H1 (cell line): ENCODE data around the gene VSIG10. TPM values are rescaled to one million over a fixed set of nuclear protein-coding genes. Genes with fewer than 3 reads are reported as not detected.

Experiments
- CTCF ChIA-PET: fragments of 300-600 bp; sonication (Branson Sonifier 250); formaldehyde crosslinking; loops from one replicate; lab custom pipeline; 2021; ENCODE audit not compliant: partially characterized antibody; lab: Charles Lee
- POLR2A ChIA-PET: fragments of 300-600 bp; sonication (Branson Sonifier 250); formaldehyde crosslinking; loops from one replicate; lab custom pipeline; 2021; ENCODE audit warnings: inconsistent platforms; ENCODE audit not compliant: partially characterized antibody; lab: Charles Lee
- DNase-seq, 2 experiments: peaks; one replicate each; pipeline versions ENCODE4 v3.0.0 to v3.0.0-alpha.2; 2010 to 2022; ENCODE audit warnings: low spot score in 2 of 2, low read depth in 1 of 2, mixed read lengths in 1 of 2
- FAIRE-seq: peaks from 2 replicates; lab custom pipeline; 2011; peaks lifted over from hg19 to GRCh38; lab: Jason Lieb, UNC
- H2AFZ ChIP-seq: 2 replicates; pipeline ENCODE4 v1.8.1; 2012; ENCODE audit warnings: low read length, inconsistent platforms
- H2AK5ac ChIP-seq: 2 replicates; pipeline ENCODE4 v1.6.1; 2013; ENCODE audit warnings: low read depth, low read length
- H2BK120ac ChIP-seq: replicated peaks from 2 replicates; pipeline ENCODE3; 2013; ENCODE audit warnings: low read depth, low read length, inconsistent platforms
- H2BK12ac ChIP-seq: 2 replicates; pipeline ENCODE4 v1.6.1; 2013; ENCODE audit warnings: low read depth, low read length
- H2BK15ac ChIP-seq: 2 replicates; pipeline ENCODE4 v1.6.1; 2013; ENCODE audit warnings: low read length
- H2BK20ac ChIP-seq: 2 replicates; pipeline ENCODE4 v1.6.1; 2013; ENCODE audit warnings: low read length
- H2BK5ac ChIP-seq: 2 replicates; pipeline ENCODE4 v1.6.1; 2013; ENCODE audit warnings: low read depth, low read length
- H3K14ac ChIP-seq: 2 replicates; pipeline ENCODE4 v1.6.1; 2013; ENCODE audit warnings: inconsistent platforms; ENCODE audit not compliant: insufficient read length
- H3K18ac ChIP-seq: 2 replicates; pipeline ENCODE4 v1.6.1; 2013; ENCODE audit warnings: low read length; ENCODE audit errors: extremely low read depth
- H3K23ac ChIP-seq: 2 replicates; pipeline ENCODE4 v1.6.1; 2013; ENCODE audit warnings: inconsistent platforms; ENCODE audit not compliant: insufficient read length
- H3K23me2 ChIP-seq: 2 replicates; pipeline ENCODE4 v1.6.1; 2013; ENCODE audit warnings: low read depth, low read length
- H3K27ac ChIP-seq: 2 replicates; pipeline ENCODE4 v1.6.1; 2011; ENCODE audit warnings: low read depth, low read length, inconsistent platforms
- H3K27me3 ChIP-seq, 4 experiments: replicated peaks in 1 of 4; 1 replicate in 1 of 4; 2 replicates in 3 of 4; pipeline versions ENCODE4 v1.6.1 to v1.8.1; 2011 to 2013; ENCODE audit warnings: low read length in 3 of 4, mild to moderate bottlenecking in 3 of 4, inconsistent platforms in 2 of 4, mixed read lengths in 2 of 4, moderate library complexity in 1 of 4; ENCODE audit not compliant: control insufficient read depth in 3 of 4, insufficient read depth in 3 of 4; ENCODE audit errors: extremely low read depth in 1 of 4
- H3K36me3 ChIP-seq, 4 experiments: 2 replicates each; pipeline versions ENCODE4 v1.6.1 to v1.8.1; 2011 to 2013; ENCODE audit warnings: mild to moderate bottlenecking in 4 of 4, low read length in 3 of 4, moderate library complexity in 2 of 4, control low read depth in 1 of 4, inconsistent platforms in 1 of 4; ENCODE audit not compliant: insufficient read depth in 4 of 4, control insufficient read depth in 2 of 4
- H3K4ac ChIP-seq: replicated peaks from 2 replicates; pipeline ENCODE3; 2013; ENCODE audit warnings: low read length, low read depth, mixed read lengths, inconsistent platforms; ENCODE audit not compliant: insufficient read length
- H3K4me1 ChIP-seq, 4 experiments: replicated peaks in 1 of 4; 1 replicate in 1 of 4; 2 replicates in 3 of 4; pipeline versions ENCODE4 v1.6.1 to v1.8.1; 2011 to 2013; ENCODE audit warnings: low read length in 3 of 4, inconsistent platforms in 2 of 4, mixed read lengths in 1 of 4; ENCODE audit not compliant: insufficient read depth in 4 of 4, control insufficient read depth in 3 of 4
- H3K4me2 ChIP-seq, 2 experiments: 2 replicates each; pipeline versions ENCODE4 v1.6.1 to v1.8.1; 2011 to 2013; ENCODE audit warnings: low read depth in 2 of 2, low read length in 2 of 2, control low read depth in 1 of 2, inconsistent platforms in 1 of 2, mild to moderate bottlenecking in 1 of 2; ENCODE audit not compliant: insufficient read depth in 1 of 2
- H3K4me3 ChIP-seq, 4 experiments: fragments of 200-600, 300-600 bp in 1 of 4; sonication (generic), shearing (Covaris generic), sonication (Bioruptor Twin) in 1 of 4; 2 replicates each; pipeline versions ENCODE4 v1.5.1 to v1.8.1; 2011 to 2016; ENCODE audit warnings: low read length in 4 of 4, low read depth in 3 of 4, control low read depth in 2 of 4, inconsistent platforms in 2 of 4, mild to moderate bottlenecking in 2 of 4, mixed read lengths in 1 of 4, moderate library complexity in 1 of 4; ENCODE audit not compliant: insufficient read depth in 2 of 4; ENCODE audit errors: extremely low read depth in 1 of 4
- H3K56ac ChIP-seq: replicated peaks from 2 replicates; pipeline ENCODE3; 2013; ENCODE audit warnings: low read depth, mild to moderate bottlenecking, mixed read lengths, low read length, inconsistent platforms; ENCODE audit not compliant: insufficient read length
- H3K79me1 ChIP-seq: 2 replicates; pipeline ENCODE4 v1.6.1; 2013; ENCODE audit warnings: low read depth, low read length, control low read depth
- H3K79me2 ChIP-seq, 2 experiments: 2 replicates each; pipeline versions ENCODE4 v1.6.1 to v1.8.1; 2012 to 2013; ENCODE audit warnings: low read length in 2 of 2, mild to moderate bottlenecking in 2 of 2, inconsistent platforms in 1 of 2; ENCODE audit not compliant: insufficient read depth in 2 of 2, control insufficient read depth in 1 of 2
- H3K9ac ChIP-seq, 4 experiments: replicated peaks in 1 of 4; 1 replicate in 1 of 4; 2 replicates in 3 of 4; pipeline versions ENCODE4 v1.6.1 to v1.8.1; 2011 to 2013; ENCODE audit warnings: low read depth in 3 of 4, low read length in 3 of 4, control low read depth in 2 of 4, mild to moderate bottlenecking in 2 of 4, moderate library complexity in 2 of 4, inconsistent platforms in 1 of 4; ENCODE audit errors: extremely low read depth in 1 of 4
- H3K9me3 ChIP-seq, 2 experiments: 2 replicates each; pipeline versions ENCODE4 v1.6.1 to v1.8.1; 2012 to 2013; ENCODE audit warnings: mild to moderate bottlenecking in 2 of 2, moderate library complexity in 2 of 2, control low read depth in 1 of 2, inconsistent platforms in 1 of 2, low read depth in 1 of 2, low read length in 1 of 2, mixed read lengths in 1 of 2; ENCODE audit not compliant: insufficient read depth in 2 of 2
- H4K20me1 ChIP-seq, 2 experiments: replicated peaks in 1 of 2; 2 replicates each; pipeline versions ENCODE3 to v1.8.1; 2011 to 2013; ENCODE audit warnings: inconsistent platforms in 2 of 2, low read length in 2 of 2, mild to moderate bottlenecking in 1 of 2; ENCODE audit not compliant: insufficient read depth in 2 of 2, control insufficient read depth in 1 of 2
- H4K5ac ChIP-seq: 2 replicates; pipeline ENCODE4 v1.6.1; 2013; ENCODE audit warnings: low read length, low read depth, mixed read lengths, inconsistent platforms; ENCODE audit not compliant: insufficient read length
- H4K8ac ChIP-seq: 2 replicates; pipeline ENCODE4 v1.8.0; 2013; ENCODE audit warnings: mild to moderate bottlenecking, moderate library complexity, low read length, inconsistent platforms; ENCODE audit not compliant: insufficient read depth; ENCODE audit errors: extremely low read depth
- H4K91ac ChIP-seq: replicated peaks from 2 replicates; pipeline ENCODE3; 2013; ENCODE audit warnings: low read length, mixed read lengths, inconsistent platforms; ENCODE audit not compliant: insufficient read length
- CBX5 ChIP-seq: fragments of 300-800, 300-1000 bp; sonication (generic); IDR thresholded peaks from 2 replicates; pipeline ENCODE4 v1.7.1; 2016; ENCODE audit warnings: antibody characterized with exemption, low read length, low read depth
- NRF1 ChIP-seq: IDR thresholded peaks from 2 replicates; pipeline ENCODE4 v1.6.1; 2011; ENCODE audit warnings: mild to moderate bottlenecking, low read depth, low read length, improper control_type of control experiment
- WGBS, 2 experiments: shearing (Covaris generic) in 1 of 2; methylation state at CpG; one replicate each; pipeline versions ENCODE4 v1.1.6 to v1.1.7; 2013 to 2015; ENCODE audit warnings: low lambda C conversion rate in 2 of 2, mixed read lengths in 2 of 2, inconsistent platforms in 1 of 2, low coverage in 1 of 2, missing lambda C conversion rate in 1 of 2; ENCODE audit not compliant: insufficient replicate concordance in 2 of 2, insufficient coverage in 1 of 2, insufficient read length in 1 of 2; ENCODE audit errors: extremely low coverage in 1 of 2, missing lambda C conversion rate in 1 of 2; 5-methylcytosine and 5-hydroxymethylcytosine counted together
- polyA plus RNA-seq, 7 experiments: library from polyadenylated mRNA; depleted of rRNA in 3 of 7; stranded (reverse) in 5 of 7; unstranded in 2 of 7; fragments of >200 nt in 5 of 7; fragments of 200-250 nt in 2 of 7; gene quantifications; 1 replicate in 5 of 7; 2 replicates in 1 of 7; 4 replicates in 1 of 7; pipeline versions ENCODE4 v1.2.1 to v1.2.3, GENCODE V29; 2011 to 2013; ENCODE audit warnings: missing spikeins in 2 of 7, mixed read lengths in 2 of 7
- total RNA-seq: library from RNA; stranded (reverse); fragmentation: NEBNext Ultra II Directional; extraction: Animal tissue kit (Norgen Biotek cat#: 25700); gene quantifications from 2 replicates; pipeline ENCODE4 v1.2.1, GENCODE V29; 2021

Gene VSIG10
- total and polyA plus RNA-seq, 2 of the 8 experiments (the other 6 are each of a cell fraction or from before 2014, with no cell fraction given) = 34.4 to 93.6 TPM

- no peak for FAIRE-seq
- POLR2A ChIA-PET = interaction anchor here (0.9 to 9.0 kb wide), 3 partner anchors 10 to 39 kb away, joined by 3 to 113 read pairs (median 3); partner anchors contain the start of gene WSB2
- H3K27me3 ChIP-seq = no peaks in the 10 kb centered on the region
- no peak for TF ChIP-seq NRF1
- no peak for TF ChIP-seq CBX5
Observed at GRCh38 chr12:118022728-118023109, 81.1 kb downstream of the VSIG10 start.

More at GRCh38 chr12:118022728-118023109, 81.1 kb downstream of the VSIG10 start:
- CTCF ChIA-PET = interaction anchor here (0.7 to 1.9 kb wide), 4 partner anchors 12 to 166 kb away, joined by 3 to 5 read pairs (median 4); no protein-coding TSS in a partner anchor
- 89% methylated on average over 3 of the region's 3 CpGs; no CpG with 5 or more reads in 1 of the 2 experiments for WGBS, 2 experiments
- no peak overlapping the region for H3K23ac ChIP-seq
- no peak overlapping the region for H2BK15ac ChIP-seq
- H3K23me2 ChIP-seq = no peaks in the 10 kb centered on the region
- H3K27ac ChIP-seq = no peak overlapping the region
- H3K79me2 ChIP-seq = peaks cover 6 to 7% of the 10 kb centered on the region in 2 experiments; a peak in 3 of 4 replicates
- peaks cover 3 to 6% of the 10 kb centered on the region in 2 experiments for H4K20me1 ChIP-seq
- H3K56ac ChIP-seq = no peak overlapping the region
- no peak overlapping the region; a peak in 1 of 7 replicates for H3K9ac ChIP-seq
- H3K9me3 ChIP-seq = no peaks in the 10 kb centered on the region
- H2BK20ac ChIP-seq = no peak overlapping the region
- no peak overlapping the region for H3K4ac ChIP-seq
- no peak overlapping the region for H2BK12ac ChIP-seq
- H3K79me1 ChIP-seq = no peaks in the 10 kb centered on the region
- no peak overlapping the region for H3K18ac ChIP-seq
- H2AFZ ChIP-seq = no peak overlapping the region
- no peak for DNase-seq
- H4K5ac ChIP-seq = no peak overlapping the region
- H4K8ac ChIP-seq = no peak overlapping the region
- no peak overlapping the region for H3K4me2 ChIP-seq
- peaks cover 22 to 76% (median 58%) of the 10 kb centered on the region in 4 experiments for H3K36me3 ChIP-seq
- H3K14ac ChIP-seq = no peak overlapping the region
- H3K4me3 ChIP-seq = no peak overlapping the region
- no peak overlapping the region for H2AK5ac ChIP-seq
- no peak overlapping the region for H2BK5ac ChIP-seq
- no peaks in the 10 kb centered on the region for H3K4me1 ChIP-seq
- H4K91ac ChIP-seq = no peak overlapping the region
- H2BK120ac ChIP-seq = no peak overlapping the region
